Astrocyte (in vitro differentiated cells and primary cell): ENCODE data around the gene PFDN2. TPM values are rescaled to one million over a fixed set of nuclear protein-coding genes. Genes with fewer than 3 reads are reported as not detected.
A peak's percentile ranks its signal among the peaks of the same experiment; 100 is the strongest.

Experiments used
- DNase-seq: peaks from one replicate; pipeline ENCODE4 v3.0.0-alpha.2; 2010; ENCODE audit warnings: low read depth
- FAIRE-seq: peaks from 2 replicates; lab custom pipeline; 2011; peaks lifted over from hg19 to GRCh38; lab: Jason Lieb, UNC
- H2AFZ ChIP-seq: 2 replicates; pipeline ENCODE4 v1.6.0; 2012; ENCODE audit warnings: low read depth, low read length, inconsistent platforms
- H3K27ac ChIP-seq: 2 replicates; pipeline ENCODE4 v1.5.1; 2011; ENCODE audit warnings: low read depth, low read length, inconsistent platforms
- H3K27me3 ChIP-seq: 2 replicates; pipeline ENCODE4 v1.6.0; 2011; ENCODE audit warnings: low read length, inconsistent platforms; ENCODE audit not compliant: insufficient read depth
- H3K36me3 ChIP-seq: 2 replicates; pipeline ENCODE4 v1.5.1; 2011; ENCODE audit warnings: low read length, inconsistent platforms; ENCODE audit not compliant: insufficient read depth
- H3K4me1 ChIP-seq: 2 replicates; pipeline ENCODE4 v1.5.1; 2011; ENCODE audit warnings: low read length, inconsistent platforms; ENCODE audit not compliant: insufficient read depth
- H3K4me2 ChIP-seq: 2 replicates; pipeline ENCODE4 v1.6.0; 2012; ENCODE audit warnings: low read length, inconsistent platforms
- H3K4me3 ChIP-seq: 2 replicates; pipeline ENCODE4 v1.5.1; 2011; ENCODE audit warnings: low read depth, mild to moderate bottlenecking, low read length, inconsistent platforms; ENCODE audit not compliant: insufficient read depth
- H3K79me2 ChIP-seq: 2 replicates; pipeline ENCODE4 v1.6.0; 2012; ENCODE audit warnings: mild to moderate bottlenecking, low read length, inconsistent platforms; ENCODE audit not compliant: insufficient read depth
- H3K9ac ChIP-seq: 2 replicates; pipeline ENCODE4 v1.6.0; 2012; ENCODE audit warnings: mild to moderate bottlenecking, low read length, inconsistent platforms
- H3K9me3 ChIP-seq: 2 replicates; pipeline ENCODE4 v1.5.1; 2012; ENCODE audit warnings: low read depth, mild to moderate bottlenecking, low read length, inconsistent platforms; ENCODE audit not compliant: insufficient read depth
- H4K20me1 ChIP-seq: 2 replicates; pipeline ENCODE4 v1.6.0; 2012; ENCODE audit warnings: low read length, inconsistent platforms; ENCODE audit not compliant: insufficient read depth
- H3K27ac Mint-ChIP-seq: one replicate; pipeline ENCODE4 v1.8.0; 2021; ENCODE audit warnings: mild to moderate bottlenecking, mixed read lengths; ENCODE audit not compliant: unreplicated experiment
- H3K27me3 Mint-ChIP-seq: one replicate; pipeline ENCODE4 v1.8.0; 2021; ENCODE audit warnings: low read depth, mixed read lengths; ENCODE audit not compliant: unreplicated experiment
- H3K36me3 Mint-ChIP-seq: one replicate; pipeline ENCODE4 v1.8.0; 2021; ENCODE audit warnings: low read depth, mixed read lengths; ENCODE audit not compliant: unreplicated experiment
- H3K4me1 Mint-ChIP-seq: one replicate; pipeline ENCODE4 v1.8.0; 2021; ENCODE audit warnings: low read depth, mixed read lengths; ENCODE audit not compliant: unreplicated experiment
- H3K4me3 Mint-ChIP-seq: one replicate; pipeline ENCODE4 v1.8.0; 2021; ENCODE audit warnings: mild to moderate bottlenecking, moderate library complexity, mixed read lengths; ENCODE audit not compliant: unreplicated experiment
- H3K9me3 Mint-ChIP-seq: one replicate; pipeline ENCODE4 v1.8.0; 2021; ENCODE audit warnings: mild to moderate bottlenecking, mixed read lengths; ENCODE audit not compliant: unreplicated experiment
- CTCF ChIP-seq: IDR thresholded peaks from 2 replicates; pipeline ENCODE4 v1.5.1; 2011; ENCODE audit warnings: low read depth, mild to moderate bottlenecking, inconsistent platforms, low read length, moderate library complexity; ENCODE audit not compliant: insufficient read depth
- EZH2 ChIP-seq: IDR thresholded peaks from 2 replicates; pipeline ENCODE4 v1.6.1; 2012; ENCODE audit warnings: mild to moderate bottlenecking, low read length, inconsistent platforms; ENCODE audit not compliant: insufficient read depth
- total RNA-seq: library from RNA; stranded (reverse); gene quantifications from 2 replicates; pipeline ENCODE4 v1.2.1, GENCODE V29; 2021

PFDN2 gene
- total RNA-seq, 1 donor from 2014 or later, result 111 TPM

GRCh38 chr1:161138431-161138830, 20.6 kb upstream of the PFDN2 start:
- Mint-ChIP-seq H3K27ac (no peak overlapping the region), H3K4me3 (no peak overlapping the region), H3K27me3 (no peaks in the 10 kb centered on the region), H3K36me3 (no peaks in the 10 kb centered on the region), H3K4me1 (no peaks in the 10 kb centered on the region), H3K9me3 (no peaks in the 10 kb centered on the region)
- no peaks in the 10 kb centered on the region for H3K27me3 ChIP-seq
- FAIRE-seq (no peak), DNase-seq (no peak)
- H3K9ac ChIP-seq, result no peak overlapping the region
- TF ChIP-seq EZH2 (no peak), CTCF (no peak)
- no peaks in the 10 kb centered on the region for H3K36me3 ChIP-seq
- H3K4me3 ChIP-seq, result no peak overlapping the region
- no peaks in the 10 kb centered on the region for H3K9me3 ChIP-seq
- H2AFZ ChIP-seq, result no peak overlapping the region
- peaks cover 4% of the 10 kb centered on the region for H4K20me1 ChIP-seq
- H3K79me2 ChIP-seq, result peaks cover 19% of the 10 kb centered on the region
- H3K4me1 ChIP-seq, result no peaks in the 10 kb centered on the region
- H3K27ac ChIP-seq, result no peak overlapping the region
- no peak overlapping the region for H3K4me2 ChIP-seq

- Histone ChIP-seq H3K4me3 (no peak overlapping the region), H3K9me3 (no peaks in the 10 kb centered on the region), H3K36me3 (no peaks in the 10 kb centered on the region), H3K4me2 (no peak overlapping the region), H3K4me1 (no peaks in the 10 kb centered on the region), H3K9ac (no peak overlapping the region), H3K27me3 (no peaks in the 10 kb centered on the region), H4K20me1 (peaks cover 4% of the 10 kb centered on the region), H2AFZ (no peak overlapping the region), H3K79me2 (peaks cover 21% of the 10 kb centered on the region), H3K27ac (no peak overlapping the region)
- Mint-ChIP-seq H3K4me3 (no peak overlapping the region), H3K9me3 (no peaks in the 10 kb centered on the region), H3K27me3 (no peaks in the 10 kb centered on the region), H3K4me1 (no peaks in the 10 kb centered on the region), H3K36me3 (no peaks in the 10 kb centered on the region), H3K27ac (no peak overlapping the region)
- TF ChIP-seq CTCF (no peak), EZH2 (no peak)
- no peak for FAIRE-seq
- DNase-seq, result no peak
Measured at GRCh38 chr1:161137881-161138280, 20.0 kb upstream of the PFDN2 start.

GRCh38 chr1:161133220-161133740, 15.4 kb upstream of the PFDN2 start:
- no peak for TF ChIP-seq EZH2
- TF ChIP-seq CTCF, result no peak
- Mint-ChIP-seq H3K4me1 (peaks cover 19% of the 10 kb centered on the region), H3K9me3 (no peaks in the 10 kb centered on the region), H3K36me3 (peaks cover 9% of the 10 kb centered on the region), H3K27me3 (no peaks in the 10 kb centered on the region), H3K4me3 (no peak overlapping the region), H3K27ac (no peak overlapping the region)
- H3K4me1 ChIP-seq, result peaks cover 5% of the 10 kb centered on the region
- H3K27me3 ChIP-seq, result no peaks in the 10 kb centered on the region
- peak overlapping the region; percentile 94 for H3K9ac ChIP-seq
- H2AFZ ChIP-seq, result peak overlapping the region; percentile 88
- H3K79me2 ChIP-seq, result peaks cover 60% of the 10 kb centered on the region
- FAIRE-seq, result no peak
- H3K4me3 ChIP-seq, result peak overlapping the region; percentile 93
- no peak for DNase-seq
- H3K9me3 ChIP-seq, result no peaks in the 10 kb centered on the region
- H4K20me1 ChIP-seq, result peaks cover 37% of the 10 kb centered on the region
- H3K36me3 ChIP-seq, result peaks cover 10% of the 10 kb centered on the region
- H3K4me2 ChIP-seq, result peak overlapping the region; percentile 100
- peak overlapping the region; percentile 91 for H3K27ac ChIP-seq
